ENCODE results near the gene SSPN.
"Not testable (repeated sequence)": the region's sequence is repeated elsewhere in the genome, so short reads cannot be mapped to it uniquely, and the experiment has no call there.

Gene SSPN

GRCh38 chr12:26229910-26230309 lies 34.5 kb downstream of the SSPN start:
- no peak for DNase-seq (ENCODE audit: low read depth)

- no peak for DNase-seq (ENCODE audit: low read depth)
Observed at GRCh38 chr12:26231470-26231869, 36.1 kb downstream of the SSPN start.

- DNase-seq (ENCODE audit: low read depth), result no peak
Observed at GRCh38 chr12:26231921-26232320, 36.5 kb downstream of the SSPN start.

- no peak for DNase-seq (ENCODE audit: low read depth)
Observed at GRCh38 chr12:26233631-26234030, 38.3 kb downstream of the SSPN start.

- DNase-seq (ENCODE audit: low read depth), result not testable (repeated sequence)
Observed at GRCh38 chr12:26235465-26235864, 40.1 kb downstream of the SSPN start.

- no peak for DNase-seq (ENCODE audit: low read depth)
Observed at GRCh38 chr12:26238341-26239121, 43.2 kb downstream of the SSPN start.

- DNase-seq (ENCODE audit: low read depth), result no peak
Observed at GRCh38 chr12:26239122-26239851, 43.9 kb downstream of the SSPN start.

- DNase-seq (ENCODE audit: low read depth), result no peak
Observed at GRCh38 chr12:26239852-26240815, 44.8 kb downstream of the SSPN start.

- DNase-seq (ENCODE audit: low read depth), result no peak
Observed at GRCh38 chr12:26241080-26241479, 45.7 kb downstream of the SSPN start.

- DNase-seq (ENCODE audit: low read depth), result no peak
Observed at GRCh38 chr12:26242683-26243082, 47.3 kb downstream of the SSPN start.

GRCh38 chr12:26244503-26244902 lies 49.1 kb downstream of the SSPN start:
- DNase-seq (ENCODE audit: low read depth), result no peak

- DNase-seq (ENCODE audit: low read depth), result no peak
Observed at GRCh38 chr12:26245175-26245942, 50.0 kb downstream of the SSPN start.

GRCh38 chr12:26246483-26247164 lies 51.3 kb downstream of the SSPN start:
- DNase-seq (ENCODE audit: low read depth), result no peak

- no peak for DNase-seq (ENCODE audit: low read depth)
Observed at GRCh38 chr12:26247873-26248272, 52.5 kb downstream of the SSPN start.

- no peak for DNase-seq (ENCODE audit: low read depth)
Observed at GRCh38 chr12:26250801-26251200, 55.4 kb downstream of the SSPN start.

- DNase-seq (ENCODE audit: low read depth), result no peak
Observed at GRCh38 chr12:26251600-26251999, 56.2 kb downstream of the SSPN start.

- no peak for DNase-seq (ENCODE audit: low read depth)
Observed at GRCh38 chr12:26252946-26253345, 57.6 kb downstream of the SSPN start.

- DNase-seq (ENCODE audit: low read depth), result no peak
Observed at GRCh38 chr12:26255893-26256645, 60.7 kb downstream of the SSPN start.

GRCh38 chr12:26264215-26264838 lies 69.0 kb downstream of the SSPN start:
- DNase-seq (ENCODE audit: low read depth), result no peak

- DNase-seq (ENCODE audit: low read depth), result no peak
Observed at GRCh38 chr12:26265606-26266005, 70.2 kb downstream of the SSPN start.

Measured in activated T-cell treated with anti-CD3 and anti-CD28 coated beads for 1 hour (primary cell).